ENCODE measurements around the gene GAREM2. TPM values are rescaled to one million over a fixed set of nuclear protein-coding genes. Genes with fewer than 3 reads are reported as not detected.

GAREM2 gene
- polyA plus RNA-seq, 1 donor = 3.9 TPM

DNA sequence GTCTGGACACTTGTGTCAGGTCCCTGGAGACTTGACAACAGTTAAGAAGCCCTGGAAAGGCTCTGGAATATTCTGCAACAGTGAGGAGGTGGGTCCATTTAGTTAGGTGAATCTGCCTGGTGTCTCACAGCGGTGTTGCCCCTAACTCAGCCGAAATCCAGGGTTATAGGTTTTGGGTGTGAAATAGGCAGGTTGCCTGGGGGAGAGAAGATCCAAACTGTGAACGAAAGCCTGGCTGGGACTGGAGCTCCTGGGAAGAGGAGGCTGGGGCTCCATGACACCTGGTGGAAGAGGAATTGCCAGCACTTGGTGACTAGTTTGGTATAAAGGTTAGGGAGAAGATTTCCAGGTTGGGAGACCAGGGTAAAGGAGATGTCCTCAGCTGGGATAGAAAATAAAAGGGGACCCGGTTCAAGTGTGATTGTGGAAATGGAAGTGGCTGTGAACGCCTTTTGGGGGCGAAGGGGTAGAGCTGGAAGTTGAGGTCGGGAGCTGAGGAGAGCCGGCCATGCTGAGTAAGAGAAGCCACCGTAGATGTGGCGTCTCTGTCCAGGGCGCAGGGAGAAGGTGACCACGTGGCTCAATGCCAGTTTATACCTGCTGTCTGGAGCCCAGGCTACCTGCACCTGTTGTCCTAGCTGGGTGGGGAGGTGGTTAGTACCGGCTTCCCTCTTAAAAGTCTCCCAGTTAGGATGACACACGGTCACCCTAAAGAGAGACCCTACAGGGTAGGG is 3.0 kb upstream of the GAREM2 start:
- DNase-seq (ENCODE audit: low read depth) = no peak

DNA sequence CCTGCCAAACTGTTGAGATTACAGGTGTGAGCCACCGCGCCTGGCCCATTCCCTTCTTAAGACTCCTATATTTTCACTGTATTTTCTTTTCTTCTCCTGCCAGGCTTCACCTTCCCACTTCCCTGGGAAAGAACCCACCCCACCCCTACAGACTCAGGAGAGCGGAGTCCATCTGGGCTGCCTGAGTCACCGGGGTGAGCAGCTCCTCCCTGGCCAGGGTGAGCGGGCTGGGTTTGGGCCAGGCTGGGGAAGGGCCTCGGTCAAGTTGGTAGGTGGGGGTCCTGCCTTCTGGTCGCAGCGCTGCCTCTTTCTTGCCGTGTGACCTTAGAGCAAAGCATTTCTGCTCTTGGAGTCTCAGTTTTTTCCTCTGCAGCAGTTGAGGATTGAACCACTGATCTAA is 2.1 kb upstream of the GAREM2 start:
- no peak for DNase-seq (ENCODE audit: low read depth)

DNA sequence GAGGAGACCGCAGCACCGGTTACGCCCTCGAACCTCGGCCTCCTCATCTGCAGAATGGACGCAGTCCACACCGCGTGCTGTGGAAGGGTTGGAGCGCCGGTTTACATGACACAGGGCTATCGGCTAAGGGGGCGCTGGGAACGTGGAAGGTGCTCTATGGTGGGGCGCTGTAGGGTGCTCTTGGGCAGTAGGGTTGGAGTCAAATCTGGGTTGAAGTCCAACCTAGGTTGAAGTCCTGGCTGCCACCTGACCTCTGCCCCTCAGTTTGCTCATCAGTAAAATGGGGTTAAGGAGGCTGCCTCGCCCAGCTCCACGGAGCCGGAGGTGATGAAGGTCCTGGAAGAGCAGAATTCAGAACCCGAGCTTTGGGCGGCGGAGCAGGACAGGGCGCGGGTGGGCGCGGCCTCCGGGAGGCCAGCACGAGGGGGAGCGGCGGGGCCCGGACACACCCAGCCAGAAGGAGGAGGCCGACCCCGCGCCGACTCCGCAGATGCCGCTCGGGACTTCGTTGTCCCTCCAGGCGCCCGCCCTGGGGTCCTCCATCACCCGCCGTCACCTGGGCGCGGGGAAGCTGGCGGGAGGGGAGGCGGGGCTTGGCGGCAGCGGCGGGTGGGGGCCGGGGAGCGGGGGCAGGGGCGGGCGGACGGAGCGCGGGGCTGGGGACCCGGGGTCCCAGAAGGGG is 558 bp upstream of the GAREM2 start:
- no peak for DNase-seq (ENCODE audit: low read depth)

DNA sequence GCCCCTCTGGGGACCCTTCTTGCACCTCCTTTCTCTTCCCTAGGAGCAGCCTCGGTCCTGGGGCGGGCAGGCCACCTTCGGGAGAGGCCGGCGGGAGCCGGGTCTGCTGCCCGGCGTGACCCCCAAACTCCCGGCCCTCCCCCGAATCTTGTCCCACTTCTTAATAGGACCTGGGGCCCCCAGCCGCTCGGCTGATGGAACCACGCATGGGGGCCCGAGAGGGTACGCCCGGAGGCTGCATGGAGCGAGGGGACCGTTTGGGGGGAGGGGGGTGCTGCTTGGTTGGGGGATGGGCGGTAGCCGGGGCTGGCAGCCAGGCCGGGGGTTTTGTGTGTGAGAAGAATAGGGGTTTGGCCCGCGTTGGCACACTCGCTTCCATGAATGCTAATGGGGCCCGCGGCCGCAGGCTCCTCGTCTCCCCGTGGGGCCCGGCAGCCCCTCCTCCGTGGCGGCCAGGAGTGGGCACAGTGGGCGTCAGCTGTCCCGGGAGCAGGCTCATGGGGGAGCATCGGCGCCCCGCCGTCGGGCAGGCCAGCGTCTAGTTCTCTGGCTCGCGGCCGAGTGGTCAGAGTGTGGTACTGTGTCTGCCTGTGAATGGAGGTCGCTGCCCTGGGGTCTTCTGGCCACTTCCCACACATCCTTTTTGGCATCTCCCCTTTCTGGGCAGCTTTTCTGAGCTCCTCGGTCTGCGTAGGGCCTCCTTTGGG is 1.0 kb downstream of the GAREM2 start:
- no peak for DNase-seq (ENCODE audit: low read depth)

DNA sequence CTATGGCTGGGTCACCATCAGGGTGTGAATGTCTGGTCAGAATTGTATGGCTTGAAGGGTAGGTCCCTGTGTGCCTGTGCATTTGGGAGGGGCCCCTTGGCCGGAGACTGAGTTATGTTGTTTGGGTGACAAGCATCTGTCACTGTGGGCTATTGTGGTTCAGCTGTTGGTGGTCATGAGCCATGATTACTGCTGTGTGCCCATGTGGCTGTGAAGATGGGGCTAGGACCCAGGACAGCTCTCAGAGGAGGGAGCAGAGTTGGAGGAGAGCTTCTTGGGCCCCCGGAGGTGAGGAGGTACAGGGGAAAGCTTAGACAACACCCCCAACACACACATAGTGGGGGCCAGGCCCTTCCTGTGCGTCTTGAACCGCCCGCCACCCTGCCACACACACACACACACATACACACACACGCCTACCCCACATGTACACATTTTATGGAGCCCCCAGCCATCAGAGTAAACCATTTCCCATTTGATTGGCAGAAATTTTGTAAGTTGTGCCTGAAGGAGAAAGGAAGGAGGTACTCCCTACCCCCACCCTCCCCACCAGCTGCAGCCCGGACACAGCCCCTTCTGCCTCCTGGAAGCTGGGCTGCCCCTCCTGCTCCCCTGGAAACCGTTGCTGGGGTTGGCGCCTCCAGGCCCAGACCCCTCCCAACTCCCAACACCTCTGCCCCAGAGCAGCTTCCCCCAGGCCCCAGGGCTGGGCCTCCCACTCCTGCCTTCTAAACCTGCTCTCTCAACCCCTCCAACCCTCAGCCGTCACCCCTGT is 2.0 kb downstream of the GAREM2 start:
- no peak for DNase-seq (ENCODE audit: low read depth)

DNA sequence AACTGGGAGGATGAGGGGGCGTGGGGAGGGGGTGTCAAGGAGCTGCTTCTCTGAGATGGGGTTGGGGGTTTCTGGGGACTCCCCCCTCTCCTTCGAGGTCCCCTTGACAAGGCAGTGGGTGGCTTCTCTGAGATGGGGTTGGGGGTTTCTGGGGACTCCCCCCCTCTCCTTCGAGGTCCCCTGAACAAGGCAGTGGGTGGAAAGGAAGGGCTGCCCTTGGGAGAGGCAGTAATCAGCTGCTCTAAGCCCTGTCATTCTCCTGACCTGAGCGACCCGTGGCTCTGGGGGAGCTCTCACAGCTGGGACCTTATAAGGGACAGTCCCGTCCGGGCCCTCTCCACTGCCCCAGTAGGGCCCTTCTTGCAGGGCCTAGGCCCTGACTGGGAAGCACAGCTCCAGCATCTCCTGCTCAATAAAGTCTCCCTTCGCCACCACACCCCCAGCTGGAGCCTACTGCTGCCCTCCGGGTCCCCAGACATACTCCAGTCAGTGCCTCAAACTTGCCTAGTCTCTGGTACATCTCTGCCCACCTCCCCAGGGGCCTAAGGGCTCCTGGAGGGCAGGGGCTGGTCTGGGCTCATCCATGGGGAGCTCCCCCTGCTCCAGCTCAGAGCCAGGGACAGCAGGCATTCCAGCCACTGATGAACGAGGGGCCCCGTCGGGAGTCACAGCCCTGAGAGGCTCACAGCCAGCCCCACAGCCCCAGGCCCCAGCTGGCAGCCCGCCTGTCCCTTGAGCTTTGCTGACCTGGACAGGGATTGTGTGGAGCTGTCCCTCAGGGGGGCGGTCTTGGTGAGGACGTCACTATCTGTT is 2.8 kb downstream of the GAREM2 start:
- DNase-seq (ENCODE audit: low read depth) = no peak

DNA sequence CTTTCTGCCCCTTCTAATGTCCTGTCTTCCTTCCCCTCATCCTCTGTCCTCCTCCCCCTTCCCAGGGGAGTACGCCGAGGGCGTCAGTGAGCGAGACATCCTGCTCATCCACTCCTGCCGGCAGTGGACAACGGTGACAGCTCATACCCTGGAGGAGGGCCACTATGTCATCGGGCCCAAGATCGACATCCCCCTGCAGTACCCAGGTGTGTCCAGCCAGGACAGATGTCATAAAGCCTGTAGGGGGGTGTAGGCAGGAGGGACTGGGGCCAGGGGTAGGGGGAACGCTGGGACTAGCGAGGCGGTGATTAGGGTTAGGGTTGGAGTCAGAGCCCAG is 3.4 kb downstream of the GAREM2 start:
- DNase-seq (ENCODE audit: low read depth) = no peak

DNA sequence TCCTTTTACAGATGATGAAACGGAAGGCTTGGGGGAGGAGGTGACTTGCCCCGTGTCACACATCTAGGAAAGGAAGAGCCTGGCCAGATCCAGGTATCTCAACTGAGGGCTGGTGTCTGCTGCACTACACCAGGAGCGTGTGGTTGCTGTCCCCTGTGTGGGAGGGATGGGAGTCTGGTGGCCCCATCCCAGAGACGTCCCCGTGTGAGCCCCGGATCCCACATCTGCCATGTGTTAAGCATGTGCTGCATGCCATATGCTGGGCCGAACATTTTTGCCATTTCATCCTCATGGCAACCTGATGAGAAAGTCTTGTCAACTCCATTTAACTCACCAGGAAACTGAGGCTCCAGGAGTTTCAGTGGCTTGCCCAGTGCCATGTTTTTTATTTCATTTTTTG is 4.2 kb downstream of the GAREM2 start:
- no peak for DNase-seq (ENCODE audit: low read depth)

DNA sequence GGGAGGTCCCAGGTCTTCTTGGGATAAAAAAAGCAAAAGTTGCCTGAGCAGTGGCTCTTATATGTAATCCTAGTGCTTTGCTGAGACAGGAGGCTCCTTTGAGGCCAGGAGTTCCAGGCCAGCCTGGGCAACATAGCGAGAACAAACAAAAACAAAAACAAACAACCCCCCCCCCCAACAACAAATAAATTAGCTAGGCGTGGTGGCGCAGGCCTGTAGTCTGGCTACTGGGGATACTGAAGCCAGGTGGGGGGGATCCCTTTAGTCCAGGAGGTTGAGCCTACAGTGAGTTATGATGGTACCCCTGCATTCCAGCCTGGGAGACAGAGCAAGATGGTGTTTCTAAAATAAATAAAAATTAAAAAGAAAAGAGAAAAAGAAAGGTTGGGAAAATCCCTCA is 5.4 kb downstream of the GAREM2 start:
- no peak for DNase-seq (ENCODE audit: low read depth)

DNA sequence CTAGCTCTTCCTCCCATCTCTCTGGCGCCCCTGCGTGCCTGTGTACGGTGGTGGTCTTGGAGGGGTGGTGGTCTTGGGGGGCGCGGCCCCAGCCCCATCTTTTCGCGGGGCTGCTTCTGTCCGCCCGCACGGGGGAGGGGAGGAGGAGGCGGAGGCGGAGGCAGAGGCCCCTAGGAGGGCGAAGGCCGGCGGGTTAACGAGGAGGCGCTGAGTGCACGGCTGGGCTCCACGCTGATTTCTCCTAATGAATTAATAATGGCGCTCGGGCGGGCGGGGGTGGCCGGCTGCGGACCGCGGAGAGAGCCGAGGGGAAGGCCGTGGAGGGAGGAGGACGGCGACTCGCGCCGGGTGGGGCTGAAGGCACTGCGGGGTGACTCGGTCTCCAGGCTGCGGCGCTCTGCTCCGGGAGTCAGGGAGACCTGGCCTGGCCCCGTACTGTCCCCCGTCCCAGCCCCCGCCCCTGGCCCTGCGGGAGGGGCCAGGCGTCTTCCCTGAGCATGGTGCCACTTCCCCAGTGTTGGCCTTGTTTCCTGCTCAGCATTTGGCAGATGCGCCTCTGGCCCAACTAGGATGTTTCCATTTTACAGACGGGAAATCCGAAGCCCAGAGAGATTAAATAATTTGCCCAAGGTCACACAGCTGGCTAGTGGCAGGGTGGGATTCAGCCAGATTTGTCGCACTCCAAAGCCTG is 6.0 kb downstream of the GAREM2 start:
- no peak for DNase-seq (ENCODE audit: low read depth)

DNA sequence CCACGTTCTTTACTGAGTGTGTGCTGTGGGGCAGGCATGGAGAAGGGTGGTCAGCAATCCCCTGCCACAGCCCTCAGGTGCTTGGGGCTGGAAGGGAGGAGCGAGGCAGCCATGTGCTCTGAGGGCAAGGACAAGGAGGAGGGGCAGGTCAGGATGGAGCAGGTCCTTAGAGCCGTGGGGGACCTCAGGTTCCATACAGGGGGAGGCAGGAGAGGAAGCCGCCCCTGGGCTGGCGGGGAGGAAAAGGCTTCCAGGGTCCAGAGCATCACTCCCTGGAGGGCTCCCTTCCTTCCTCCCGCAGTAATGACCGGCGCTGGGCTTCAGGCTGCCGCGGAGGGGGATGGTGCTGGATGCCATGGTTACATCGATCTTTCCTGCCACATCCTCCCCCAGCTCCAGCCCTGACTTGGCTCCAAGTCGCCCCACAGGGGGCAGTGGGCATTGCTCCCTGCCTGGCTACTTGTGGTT is 6.6 kb downstream of the GAREM2 start:
- no peak for DNase-seq (ENCODE audit: low read depth)

DNA sequence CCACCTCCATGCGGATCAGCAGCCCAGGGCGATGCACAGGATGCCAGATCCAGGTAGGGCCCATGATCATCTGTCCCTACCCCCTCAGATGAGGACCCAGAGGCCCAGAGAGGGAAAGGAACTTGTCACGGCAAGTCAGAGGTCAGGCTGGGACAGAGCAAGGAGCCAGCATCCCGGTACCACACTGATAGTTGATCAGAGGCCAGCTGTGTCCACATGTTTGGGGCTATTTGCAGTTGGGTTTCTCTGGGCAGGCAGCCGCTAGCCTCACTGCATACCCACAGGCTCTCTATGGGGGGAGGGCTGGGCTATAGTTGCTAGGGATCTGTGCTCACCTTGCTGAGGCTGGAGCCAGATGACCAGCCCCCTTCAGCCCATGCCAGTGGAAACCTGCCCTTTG is 9.6 kb downstream of the GAREM2 start:
- no peak for DNase-seq (ENCODE audit: low read depth)

DNA sequence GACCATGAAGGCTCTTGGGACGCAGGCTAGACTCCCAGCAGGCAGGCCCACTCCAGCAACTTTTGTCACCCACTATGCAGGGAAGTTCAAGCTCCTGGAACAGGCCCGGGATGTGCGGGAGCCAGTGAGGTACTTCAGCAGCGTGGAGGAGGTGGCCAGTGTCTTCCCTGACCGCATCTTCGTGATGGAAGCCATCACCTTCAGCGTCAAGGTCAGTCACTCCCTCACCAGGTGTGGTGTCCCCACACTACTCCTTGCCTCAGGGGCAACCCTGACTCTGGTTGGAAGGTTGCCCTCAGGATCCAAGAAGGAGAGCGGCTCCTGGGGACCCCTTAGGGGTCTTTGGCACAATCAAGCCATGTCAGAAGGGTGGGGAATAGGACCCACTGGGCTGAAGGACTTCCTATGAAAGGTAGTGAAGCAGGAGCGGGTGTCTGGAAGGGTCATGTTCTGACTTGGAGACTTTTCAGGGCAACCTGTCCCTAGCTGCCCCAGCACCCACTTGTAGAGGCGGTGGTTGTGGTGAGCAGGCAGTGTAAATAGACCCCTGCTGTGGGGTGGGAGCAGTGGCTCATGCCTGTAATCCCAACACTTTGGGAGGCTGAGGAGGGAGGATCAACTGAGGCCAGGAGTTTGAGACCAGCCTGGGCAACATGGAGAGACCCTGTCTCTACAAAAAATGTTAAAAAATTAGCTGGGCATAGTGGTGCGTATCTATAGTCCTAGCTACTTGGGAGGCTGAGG is 10.2 kb downstream of the GAREM2 start:
- DNase-seq (ENCODE audit: low read depth) = no peak

DNA sequence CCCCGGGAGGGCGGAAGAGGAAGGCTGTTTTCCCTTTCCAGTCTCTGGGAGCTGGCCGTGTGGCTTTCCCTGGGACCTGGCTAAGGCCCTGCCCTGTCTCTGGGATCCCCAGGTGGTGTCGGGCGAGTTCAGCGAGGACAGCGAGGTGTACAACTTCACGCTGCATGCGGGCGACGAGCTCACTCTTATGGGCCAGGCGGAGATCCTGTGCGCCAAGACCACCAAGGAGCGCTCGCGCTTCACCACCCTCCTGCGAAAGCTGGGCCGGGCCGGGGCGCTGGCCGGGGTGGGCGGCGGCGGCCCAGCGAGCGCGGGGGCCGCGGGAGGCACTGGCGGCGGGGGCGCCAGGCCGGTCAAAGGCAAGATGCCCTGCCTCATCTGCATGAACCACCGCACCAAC is 11.2 kb downstream of the GAREM2 start:
- no peak for DNase-seq (ENCODE audit: low read depth)

DNA sequence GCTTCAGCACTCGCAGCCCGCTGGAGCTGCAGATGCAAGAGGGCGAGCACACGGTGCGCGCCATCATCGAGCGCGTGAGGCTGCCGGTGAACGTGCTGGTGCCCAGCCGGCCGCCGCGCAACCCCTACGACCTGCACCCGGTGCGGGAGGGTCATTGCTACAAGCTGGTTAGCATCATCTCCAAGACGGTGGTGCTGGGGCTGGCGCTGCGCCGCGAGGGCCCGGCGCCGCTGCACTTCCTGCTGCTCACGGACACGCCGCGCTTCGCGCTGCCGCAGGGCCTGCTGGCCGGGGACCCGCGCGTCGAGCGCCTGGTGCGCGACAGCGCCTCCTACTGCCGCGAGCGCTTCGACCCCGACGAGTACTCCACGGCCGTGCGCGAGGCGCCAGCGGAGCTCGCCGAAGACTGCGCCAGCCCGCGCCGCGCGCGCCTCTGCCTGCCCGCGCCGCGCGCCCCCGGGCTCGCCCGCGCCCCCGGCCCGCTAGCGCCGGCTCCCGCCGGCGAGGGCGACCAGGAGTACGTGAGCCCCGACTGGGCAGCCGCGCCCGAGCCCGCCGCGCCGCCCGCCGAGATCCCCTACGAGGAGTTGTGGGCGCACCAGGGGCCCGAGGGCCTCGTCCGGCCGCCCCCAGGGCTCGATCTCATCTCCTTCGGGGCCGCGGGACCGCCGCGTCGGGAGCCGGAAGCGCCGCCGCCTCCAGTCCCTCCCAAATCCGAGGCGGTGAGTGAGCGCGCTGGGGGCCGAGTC is 11.8 kb downstream of the GAREM2 start:
- DNase-seq (ENCODE audit: low read depth) = peak; percentile 86

DNA sequence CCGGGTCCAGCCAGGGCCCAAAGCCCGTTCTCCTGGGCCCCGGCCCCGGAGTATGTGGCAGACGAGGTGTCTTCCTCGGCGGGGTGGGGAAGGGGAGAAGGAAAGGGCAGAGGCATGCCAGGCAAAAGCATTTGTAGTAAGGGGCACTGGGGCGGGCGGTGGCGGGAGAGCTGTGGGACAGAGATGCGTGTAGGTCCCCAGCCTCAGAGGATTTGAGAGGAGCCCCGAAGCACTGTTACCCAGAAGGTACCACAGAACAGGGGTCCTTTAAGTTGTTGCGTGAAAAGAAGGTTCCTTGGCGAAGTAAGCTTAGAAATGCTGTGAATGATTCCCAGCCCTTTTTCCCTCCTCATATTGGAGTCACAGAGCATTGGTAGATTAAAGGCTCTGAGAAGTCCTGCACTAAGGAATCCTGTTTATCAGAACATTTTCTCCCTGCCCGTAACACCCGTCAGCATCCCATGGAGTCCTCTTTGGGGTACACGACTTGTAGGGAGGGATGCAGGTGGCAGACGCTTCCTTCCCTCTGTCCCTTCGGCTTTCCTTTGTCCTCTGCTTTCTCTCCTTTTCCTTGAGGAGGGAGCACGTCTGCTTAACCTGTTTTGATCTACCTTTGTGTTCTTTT is 12.5 kb downstream of the GAREM2 start:
- no peak for DNase-seq (ENCODE audit: low read depth)

DNA sequence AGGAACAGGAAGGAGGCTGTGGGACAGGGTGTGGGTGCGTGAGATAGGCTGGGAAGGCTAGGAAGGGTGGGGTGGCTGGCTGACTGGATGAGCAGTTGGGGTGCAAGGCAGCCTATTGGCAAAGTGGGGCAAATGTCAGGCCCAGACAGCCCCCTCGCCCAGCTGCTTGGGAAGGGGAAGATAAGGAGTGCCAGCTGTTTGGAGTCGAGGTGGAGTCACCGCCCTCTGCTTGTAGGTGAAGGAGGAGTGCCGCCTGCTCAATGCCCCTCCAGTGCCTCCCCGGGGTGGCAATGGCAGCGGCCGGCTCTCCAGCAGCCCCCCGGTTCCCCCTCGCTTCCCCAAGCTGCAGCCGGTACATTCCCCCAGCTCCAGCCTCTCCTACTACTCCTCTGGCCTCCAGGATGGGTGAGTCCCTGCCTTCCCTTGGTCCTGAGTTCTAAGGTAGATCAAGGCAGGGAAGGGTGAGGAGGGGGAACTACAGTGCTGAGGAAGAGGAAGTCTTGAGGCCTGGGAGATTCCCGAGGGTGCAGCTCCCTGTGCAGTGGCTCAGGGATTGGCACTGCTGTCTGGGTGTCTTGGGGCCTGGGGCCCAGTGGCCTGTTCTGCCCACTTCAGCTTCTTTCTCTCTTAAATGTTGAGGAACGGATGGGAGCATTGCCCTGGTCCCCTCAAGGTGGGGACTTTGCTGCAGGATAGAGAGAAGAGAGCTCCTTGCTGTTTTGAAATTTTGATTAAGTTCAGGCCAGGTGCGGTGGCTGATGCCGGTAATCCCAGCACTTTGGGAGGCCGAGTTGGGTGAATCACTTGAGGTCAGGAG is 13.3 kb downstream of the GAREM2 start:
- no peak for DNase-seq (ENCODE audit: low read depth)

DNA sequence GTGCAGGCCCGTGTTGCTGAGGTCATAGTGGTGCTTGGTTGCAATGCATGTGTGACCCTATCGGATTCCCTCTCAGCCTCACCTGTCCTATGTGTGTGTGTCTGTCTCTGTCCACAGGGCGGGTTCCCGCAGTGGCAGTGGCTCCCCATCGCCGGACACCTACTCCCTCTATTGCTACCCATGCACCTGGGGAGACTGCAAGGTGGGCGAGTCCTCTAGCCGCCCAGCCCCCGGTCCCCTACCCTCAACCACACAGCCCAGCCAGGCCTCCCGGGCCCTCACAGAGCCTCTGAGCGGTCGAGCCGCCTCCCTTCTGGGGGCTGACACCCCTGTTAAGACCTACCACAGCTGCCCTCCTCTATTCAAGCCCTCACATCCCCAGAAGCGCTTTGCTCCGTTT is 14.2 kb downstream of the GAREM2 start:
- DNase-seq (ENCODE audit: low read depth) = no peak
